SK-N-MC (cell line): ENCODE results near the gene SNX6.

Source experiments
- DNase-seq: peaks from one replicate; pipeline ENCODE4 v3.0.0-alpha.2; 2011; ENCODE audit warnings: low read depth, low spot score
- H3K27ac ChIP-seq: fragments of 200-600 bp; sonication (generic); 2 replicates; pipeline ENCODE4 v1.5.1; 2016; ENCODE audit warnings: mixed run types
- H3K36me3 ChIP-seq: fragments of 200-600 bp; sonication (generic); 2 replicates; pipeline ENCODE4 v1.6.1; 2017; ENCODE audit warnings: antibody characterized with exemption, low read length, mixed read lengths; ENCODE audit not compliant: insufficient read depth
- H3K4me3 ChIP-seq: fragments of 200-600 bp; sonication (generic); 2 replicates; pipeline ENCODE4 v1.5.1; 2016
- H3K9ac ChIP-seq: fragments of 200-600 bp; sonication (generic); 2 replicates; pipeline ENCODE4 v1.8.0; 2017; ENCODE audit warnings: mixed run types, mixed read lengths; ENCODE audit not compliant: insufficient read length
- H3K9me3 ChIP-seq: fragments of 200-600 bp; sonication (generic); 2 replicates; pipeline ENCODE4 v1.6.1; 2017; ENCODE audit warnings: low read depth, mild to moderate bottlenecking, antibody characterized with exemption, low read length, moderate library complexity, mixed read lengths
- EZH2 ChIP-seq: fragments of 200-600 bp; sonication (generic); IDR thresholded peaks from one replicate; pipeline ENCODE4 v1.6.1; 2017; ENCODE audit warnings: antibody characterized with exemption
- FOXP2 ChIP-seq: optimal IDR thresholded peaks from 2 replicates; pipeline ENCODE3; 2011; ENCODE audit warnings: mild to moderate bottlenecking, moderate library complexity; ENCODE audit not compliant: insufficient read depth; ENCODE audit errors: extremely low read length, control extremely low read depth
- POLR2AphosphoS5 ChIP-seq: IDR thresholded peaks from 2 replicates; pipeline ENCODE4 v1.6.1; 2012; ENCODE audit warnings: mild to moderate bottlenecking, low read depth, low read length, borderline replicate concordance

The SNX6 gene

GRCh38 chr14:34623506-34623905 lies 6.4 kb downstream of the SNX6 start:
- Histone ChIP-seq H3K36me3 (peaks cover 22% of the 10 kb centered on the region), H3K27ac (no peak overlapping the region), H3K9ac (no peak overlapping the region), H3K4me3 (no peak overlapping the region), H3K9me3 (no peaks in the 10 kb centered on the region)
- no peak for TF ChIP-seq EZH2
- no peak for TF ChIP-seq FOXP2
- no peak for TF ChIP-seq POLR2AphosphoS5
- no peak for DNase-seq

- no peak for TF ChIP-seq EZH2
- no peak overlapping the region for H3K4me3 ChIP-seq
- H3K27ac ChIP-seq, result no peak overlapping the region
- H3K36me3 ChIP-seq, result peaks cover 24% of the 10 kb centered on the region
- H3K9me3 ChIP-seq, result no peaks in the 10 kb centered on the region
- no peak for DNase-seq
- no peak overlapping the region for H3K9ac ChIP-seq
These were observed 9.1 kb downstream of the SNX6 start for GRCh38 chr14:34620839-34621238.

- no peak for TF ChIP-seq EZH2
- no peak for TF ChIP-seq FOXP2
- TF ChIP-seq POLR2AphosphoS5, result no peak
- H3K27ac ChIP-seq, result no peak overlapping the region
- no peaks in the 10 kb centered on the region for H3K9me3 ChIP-seq
- H3K36me3 ChIP-seq, result peaks cover 21% of the 10 kb centered on the region
- no peak for DNase-seq
- H3K4me3 ChIP-seq, result no peak overlapping the region
- H3K9ac ChIP-seq, result no peak overlapping the region
These were observed 9.8 kb downstream of the SNX6 start for GRCh38 chr14:34620115-34620514.

- Histone ChIP-seq H3K27ac (no peak overlapping the region), H3K4me3 (no peak overlapping the region), H3K9me3 (no peaks in the 10 kb centered on the region), H3K9ac (no peak overlapping the region), H3K36me3 (peaks cover 21% of the 10 kb centered on the region)
- TF ChIP-seq EZH2 (no peak), FOXP2 (no peak), POLR2AphosphoS5 (no peak)
- DNase-seq, result no peak
These were observed 10.5 kb downstream of the SNX6 start for GRCh38 chr14:34619471-34619870.

GRCh38 chr14:34616360-34616759 lies 13.6 kb downstream of the SNX6 start:
- TF ChIP-seq EZH2, result no peak
- Histone ChIP-seq H3K9ac (no peak overlapping the region), H3K9me3 (no peaks in the 10 kb centered on the region), H3K4me3 (no peak overlapping the region), H3K27ac (no peak overlapping the region), H3K36me3 (peaks cover 18% of the 10 kb centered on the region)
- no peak for DNase-seq

- Histone ChIP-seq H3K36me3 (peaks cover 18% of the 10 kb centered on the region), H3K9ac (no peak overlapping the region), H3K4me3 (no peak overlapping the region), H3K27ac (no peak overlapping the region), H3K9me3 (no peaks in the 10 kb centered on the region)
- TF ChIP-seq POLR2AphosphoS5, result no peak
- DNase-seq, result no peak
These were observed 14.4 kb downstream of the SNX6 start for GRCh38 chr14:34615507-34615906.

GRCh38 chr14:34614638-34615037 lies 15.3 kb downstream of the SNX6 start:
- H3K36me3 ChIP-seq, result peaks cover 18% of the 10 kb centered on the region
- H3K9me3 ChIP-seq, result no peaks in the 10 kb centered on the region
- no peak for TF ChIP-seq FOXP2
- TF ChIP-seq EZH2, result no peak
- no peak for TF ChIP-seq POLR2AphosphoS5

GRCh38 chr14:34610101-34610500 lies 19.8 kb downstream of the SNX6 start:
- TF ChIP-seq EZH2 (no peak), POLR2AphosphoS5 (no peak), FOXP2 (no peak)
- peaks cover 39% of the 10 kb centered on the region for H3K36me3 ChIP-seq

More at GRCh38 chr14:34614638-34615037, 15.3 kb downstream of the SNX6 start:
- H3K4me3 ChIP-seq, result no peak overlapping the region
- no peak for DNase-seq
- no peak overlapping the region for H3K9ac ChIP-seq
- no peak overlapping the region for H3K27ac ChIP-seq

GRCh38 chr14:34605461-34605860 lies 24.5 kb downstream of the SNX6 start:
- Histone ChIP-seq H3K27ac (no peak overlapping the region), H3K9ac (no peak overlapping the region), H3K9me3 (no peaks in the 10 kb centered on the region), H3K4me3 (no peak overlapping the region), H3K36me3 (peaks cover 73% of the 10 kb centered on the region)
- DNase-seq, result no peak
- no peak for TF ChIP-seq POLR2AphosphoS5

More at GRCh38 chr14:34610101-34610500, 19.8 kb downstream of the SNX6 start:
- Histone ChIP-seq H3K4me3 (no peak overlapping the region), H3K9ac (no peak overlapping the region), H3K9me3 (no peaks in the 10 kb centered on the region), H3K27ac (peak overlapping the region; percentile 10; the same call in 1 of the 2 replicates)
- DNase-seq, result no peak

- H3K27ac ChIP-seq, result no peak overlapping the region
- no peak for DNase-seq
- H3K9me3 ChIP-seq, result no peaks in the 10 kb centered on the region
- no peak for TF ChIP-seq EZH2
- no peak for TF ChIP-seq FOXP2
- TF ChIP-seq POLR2AphosphoS5, result no peak
- no peak overlapping the region for H3K9ac ChIP-seq
- no peak overlapping the region for H3K4me3 ChIP-seq
- peaks cover 78% of the 10 kb centered on the region for H3K36me3 ChIP-seq
These were observed 25.0 kb downstream of the SNX6 start for GRCh38 chr14:34604995-34605394.
